Panc1 (cell line): ENCODE measurements around the gene FBLN1. TPM values are rescaled to one million over a fixed set of nuclear protein-coding genes. Genes with fewer than 3 reads are reported as not detected.

Source experiments
- ATAC-seq: fragments of 200-7000 bp; cut with Tn5 transposase; 2 replicates; pipeline ENCODE4 v1.9.1; 2020; ENCODE audit warnings: mild to moderate bottlenecking, moderate library complexity
- BruUV-seq: library from RNA; stranded (reverse); fragments of 400-500 nt; replicated peaks from 2 replicates; lab custom pipeline; 2021; lab: Mats Ljungman, UMichigan
- CTCF ChIA-PET: fragments of 300-600 bp; sonication (Branson Sonifier 250); formaldehyde crosslinking; loops from one replicate; lab custom pipeline; 2022; ENCODE audit warnings: antibody characterized with exemption; lab: Charles Lee
- POLR2A ChIA-PET: fragments of 300-600 bp; sonication (Branson Sonifier 250); formaldehyde crosslinking; loops from one replicate; lab custom pipeline; 2022; ENCODE audit warnings: antibody characterized with exemption; lab: Charles Lee
- DNase-seq: peaks from one replicate; pipeline ENCODE4 v3.0.0-alpha.2; 2010; ENCODE audit warnings: low read depth, low spot score
- H3K27ac ChIP-seq: 2 replicates; pipeline ENCODE4 v1.5.1; 2011; ENCODE audit warnings: mild to moderate bottlenecking, low read length, inconsistent platforms
- H3K27me3 ChIP-seq: fragments of 200-500 bp; sonication (Bioruptor generic); 2 replicates; pipeline ENCODE4 v1.6.0; 2014; ENCODE audit warnings: low read length, inconsistent platforms; ENCODE audit not compliant: control insufficient read depth, insufficient read depth
- H3K36me3 ChIP-seq: fragments of 200-500 bp; sonication (Bioruptor generic); 2 replicates; pipeline ENCODE4 v1.5.1; 2014; ENCODE audit warnings: inconsistent platforms, mild to moderate bottlenecking, low read length, moderate library complexity; ENCODE audit not compliant: control insufficient read depth, insufficient read depth
- H3K4me1 ChIP-seq: 2 replicates; pipeline ENCODE4 v1.5.1; 2011; ENCODE audit warnings: inconsistent platforms, mild to moderate bottlenecking, low read length, moderate library complexity; ENCODE audit not compliant: control insufficient read depth, insufficient read depth
- H3K4me3 ChIP-seq, 2 experiments: 2 replicates each; pipeline ENCODE4 v1.5.1; 2011 to 2012; ENCODE audit warnings: low read depth in 2 of 2, low read length in 2 of 2, mild to moderate bottlenecking in 2 of 2, inconsistent platforms in 1 of 2, moderate library complexity in 1 of 2
- H3K9me3 ChIP-seq: fragments of 200-500 bp; sonication (Bioruptor generic); 2 replicates; pipeline ENCODE4 v1.5.1; 2014; ENCODE audit warnings: low read depth, mild to moderate bottlenecking, inconsistent platforms, low read length, moderate library complexity; ENCODE audit not compliant: control insufficient read depth, insufficient read depth
- POLR2AphosphoS5 ChIP-seq: IDR thresholded peaks from 2 replicates; pipeline ENCODE4 v1.6.1; 2012; ENCODE audit warnings: mild to moderate bottlenecking, low read depth, low read length, moderate library complexity
- SIN3A ChIP-seq: IDR thresholded peaks from 2 replicates; pipeline ENCODE4 v1.6.1; 2012; ENCODE audit warnings: low read depth, mild to moderate bottlenecking, low read length, moderate library complexity, borderline replicate concordance; ENCODE audit not compliant: insufficient read depth
- TCF7L2 ChIP-seq: IDR thresholded peaks from 2 replicates; pipeline ENCODE4 v1.6.1; 2011; ENCODE audit warnings: mild to moderate bottlenecking, low read depth, low read length, inconsistent platforms
- in situ Hi-C: cut with HindIII; loops from 2 replicates; pipeline ENCODE4 v1.10.0; 2016; ENCODE audit warnings: low sequenced_read_pairs, low pct_unique_long_range_greater_than_20kb
- intact Hi-C: fragments of 100-400 bp; cut with micrococcal nuclease; formaldehyde crosslinking; loops from one replicate; pipeline ENCODE4 v1.10.0; 2022; ENCODE audit not compliant: unreplicated experiment
- total RNA-seq: library from RNA; stranded (reverse); gene quantifications from one replicate; pipeline ENCODE4 v1.2.1, GENCODE V29; 2021; ENCODE audit not compliant: unreplicated experiment
- TF ChIP-seq, protein P1 (sequence below): fragments of 450-650 bp; IDR thresholded peaks from 2 replicates; pipeline ENCODE4 v1.5.1; 2017; ENCODE audit warnings: mild to moderate bottlenecking
- TF ChIP-seq, protein P2 (sequence below), 2 experiments: IDR thresholded peaks; 2 replicates each; pipeline ENCODE4 v1.6.1; 2011 to 2012; ENCODE audit warnings: low read depth in 2 of 2, control low read depth in 1 of 2, low read length in 1 of 2, mild to moderate bottlenecking in 1 of 2, moderate library complexity in 1 of 2; ENCODE audit not compliant: insufficient read depth in 1 of 2

The FBLN1 gene
- total RNA-seq, 1 experiment from 2014 or later: 143 TPM

DNA sequence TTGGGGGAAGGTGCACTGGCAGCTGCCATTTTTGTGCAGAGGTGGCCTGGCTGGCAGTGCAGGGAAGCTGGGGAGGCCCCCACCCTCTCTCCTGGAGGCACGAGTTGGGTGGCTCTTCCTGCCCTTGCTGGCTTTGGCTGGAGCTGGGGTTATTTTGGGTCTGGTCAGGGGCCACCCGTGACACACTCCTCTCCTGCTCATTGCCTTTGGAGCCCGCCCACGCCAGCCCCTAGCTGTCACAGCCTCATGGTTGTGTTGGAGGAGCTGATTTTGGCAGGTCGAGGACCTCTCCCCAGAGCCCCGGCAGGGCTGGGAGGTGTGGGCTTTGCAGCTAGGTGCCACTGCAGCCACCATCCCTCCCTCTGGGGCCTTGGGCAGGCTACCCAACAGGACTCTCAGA is 21.5 kb downstream of the FBLN1 start:
- in situ Hi-C loops: no loop called here
- Histone ChIP-seq H3K36me3 (no peaks in the 10 kb centered on the region), H3K27ac (no peak overlapping the region), H3K27me3 (no peaks in the 10 kb centered on the region), H3K9me3 (no peaks in the 10 kb centered on the region), H3K4me3 (no peak overlapping the region), H3K4me1 (no peaks in the 10 kb centered on the region)
- POLR2A ChIA-PET: no interaction called here
- no peak for DNase-seq
- intact Hi-C loops: no loop called here
- CTCF ChIA-PET: no interaction called here
- BruUV-seq: no TSS peak
- ATAC-seq: no peak
- TF ChIP-seq, protein P1, sequence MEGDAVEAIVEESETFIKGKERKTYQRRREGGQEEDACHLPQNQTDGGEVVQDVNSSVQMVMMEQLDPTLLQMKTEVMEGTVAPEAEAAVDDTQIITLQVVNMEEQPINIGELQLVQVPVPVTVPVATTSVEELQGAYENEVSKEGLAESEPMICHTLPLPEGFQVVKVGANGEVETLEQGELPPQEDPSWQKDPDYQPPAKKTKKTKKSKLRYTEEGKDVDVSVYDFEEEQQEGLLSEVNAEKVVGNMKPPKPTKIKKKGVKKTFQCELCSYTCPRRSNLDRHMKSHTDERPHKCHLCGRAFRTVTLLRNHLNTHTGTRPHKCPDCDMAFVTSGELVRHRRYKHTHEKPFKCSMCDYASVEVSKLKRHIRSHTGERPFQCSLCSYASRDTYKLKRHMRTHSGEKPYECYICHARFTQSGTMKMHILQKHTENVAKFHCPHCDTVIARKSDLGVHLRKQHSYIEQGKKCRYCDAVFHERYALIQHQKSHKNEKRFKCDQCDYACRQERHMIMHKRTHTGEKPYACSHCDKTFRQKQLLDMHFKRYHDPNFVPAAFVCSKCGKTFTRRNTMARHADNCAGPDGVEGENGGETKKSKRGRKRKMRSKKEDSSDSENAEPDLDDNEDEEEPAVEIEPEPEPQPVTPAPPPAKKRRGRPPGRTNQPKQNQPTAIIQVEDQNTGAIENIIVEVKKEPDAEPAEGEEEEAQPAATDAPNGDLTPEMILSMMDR: no peak
- TF ChIP-seq SIN3A (no peak), POLR2AphosphoS5 (no peak), TCF7L2 (no peak)
- TF ChIP-seq, protein P2, sequence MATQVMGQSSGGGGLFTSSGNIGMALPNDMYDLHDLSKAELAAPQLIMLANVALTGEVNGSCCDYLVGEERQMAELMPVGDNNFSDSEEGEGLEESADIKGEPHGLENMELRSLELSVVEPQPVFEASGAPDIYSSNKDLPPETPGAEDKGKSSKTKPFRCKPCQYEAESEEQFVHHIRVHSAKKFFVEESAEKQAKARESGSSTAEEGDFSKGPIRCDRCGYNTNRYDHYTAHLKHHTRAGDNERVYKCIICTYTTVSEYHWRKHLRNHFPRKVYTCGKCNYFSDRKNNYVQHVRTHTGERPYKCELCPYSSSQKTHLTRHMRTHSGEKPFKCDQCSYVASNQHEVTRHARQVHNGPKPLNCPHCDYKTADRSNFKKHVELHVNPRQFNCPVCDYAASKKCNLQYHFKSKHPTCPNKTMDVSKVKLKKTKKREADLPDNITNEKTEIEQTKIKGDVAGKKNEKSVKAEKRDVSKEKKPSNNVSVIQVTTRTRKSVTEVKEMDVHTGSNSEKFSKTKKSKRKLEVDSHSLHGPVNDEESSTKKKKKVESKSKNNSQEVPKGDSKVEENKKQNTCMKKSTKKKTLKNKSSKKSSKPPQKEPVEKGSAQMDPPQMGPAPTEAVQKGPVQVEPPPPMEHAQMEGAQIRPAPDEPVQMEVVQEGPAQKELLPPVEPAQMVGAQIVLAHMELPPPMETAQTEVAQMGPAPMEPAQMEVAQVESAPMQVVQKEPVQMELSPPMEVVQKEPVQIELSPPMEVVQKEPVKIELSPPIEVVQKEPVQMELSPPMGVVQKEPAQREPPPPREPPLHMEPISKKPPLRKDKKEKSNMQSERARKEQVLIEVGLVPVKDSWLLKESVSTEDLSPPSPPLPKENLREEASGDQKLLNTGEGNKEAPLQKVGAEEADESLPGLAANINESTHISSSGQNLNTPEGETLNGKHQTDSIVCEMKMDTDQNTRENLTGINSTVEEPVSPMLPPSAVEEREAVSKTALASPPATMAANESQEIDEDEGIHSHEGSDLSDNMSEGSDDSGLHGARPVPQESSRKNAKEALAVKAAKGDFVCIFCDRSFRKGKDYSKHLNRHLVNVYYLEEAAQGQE (IDR thresholded peaks at IDR 0.05; ENCODE audit: insufficient read depth in 1 of 2, low read depth in 2 of 2, low read length in 1 of 2): no peak

DNA sequence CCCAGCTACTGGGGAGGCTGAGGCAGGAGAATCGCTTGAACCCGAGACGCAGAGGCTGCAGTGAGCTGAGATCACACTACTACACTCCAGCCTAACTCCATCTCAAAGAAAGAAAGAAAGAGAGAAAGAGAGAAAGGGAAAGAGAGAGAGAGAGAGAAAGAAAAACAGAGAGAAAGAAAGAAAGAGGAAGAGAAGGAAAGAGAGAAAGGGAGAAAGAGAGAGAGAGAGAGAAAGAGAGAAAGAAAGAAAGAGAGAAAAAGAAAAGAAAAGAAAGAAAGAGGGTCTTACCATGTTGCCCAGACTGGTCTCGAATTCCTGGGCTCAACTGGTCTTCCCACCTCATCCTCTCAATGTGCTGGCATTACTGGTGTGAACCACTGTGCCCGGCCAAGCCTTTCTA is 22.3 kb downstream of the FBLN1 start:
- POLR2A ChIA-PET: no interaction called here
- ATAC-seq (no peak), DNase-seq (no peak)
- Histone ChIP-seq H3K27me3 (no peaks in the 10 kb centered on the region), H3K4me1 (no peaks in the 10 kb centered on the region), H3K4me3 (no peak overlapping the region), H3K27ac (no peak overlapping the region), H3K9me3 (no peaks in the 10 kb centered on the region), H3K36me3 (no peaks in the 10 kb centered on the region)
- in situ Hi-C loops: no loop called here
- CTCF ChIA-PET: no interaction called here
- TF ChIP-seq SIN3A (no peak), TCF7L2 (no peak), POLR2AphosphoS5 (no peak)
- TF ChIP-seq, protein P2 (IDR thresholded peaks at IDR 0.05; ENCODE audit: insufficient read depth in 1 of 2, low read depth in 2 of 2, low read length in 1 of 2): no peak
- TF ChIP-seq, protein P1: no peak
- intact Hi-C loops: no loop called here
- BruUV-seq: no TSS peak
